ENCODE results near the gene SF3B1. TPM values are rescaled to one million over a fixed set of nuclear protein-coding genes. Genes with fewer than 3 reads are reported as not detected.
"Not testable (repeated sequence)": the region's sequence is repeated elsewhere in the genome, so short reads cannot be mapped to it uniquely, and the experiment has no call there.

The SF3B1 gene
- total RNA-seq, 1 donor from 2014 or later = 787 TPM

GRCh38 chr2:197348721-197349360, 86.0 kb downstream of the SF3B1 start:
- no peaks in the 10 kb centered on the region for H3K4me1 ChIP-seq
- H3K4me3 ChIP-seq = no peak overlapping the region
- H3K27ac ChIP-seq = no peak overlapping the region
- Mint-ChIP-seq H3K36me3 (no peaks in the 10 kb centered on the region), H3K27me3 (ENCODE audit: insufficient read depth, low read depth) (peaks cover 12% of the 10 kb centered on the region), H3K4me3 (no peak overlapping the region), H3K9me3 (no peaks in the 10 kb centered on the region), H3K27ac (no peak overlapping the region), H3K4me1 (no peaks in the 10 kb centered on the region)
- no peaks in the 10 kb centered on the region for H3K79me2 ChIP-seq (ENCODE audit: low read depth)
- TF ChIP-seq EZH2phosphoT487 (IDR thresholded peaks at IDR 0.05) (no peak), CTCF (IDR thresholded peaks at IDR 0.05) (no peak), EZH2 (IDR thresholded peaks at IDR 0.05) (no peak)
- H3K36me3 ChIP-seq = no peaks in the 10 kb centered on the region
- H3K27me3 ChIP-seq = no peaks in the 10 kb centered on the region
- no peak overlapping the region for H3K9ac ChIP-seq
- no peaks in the 10 kb centered on the region for H3K9me3 ChIP-seq (ENCODE audit: low read depth)
- no peak overlapping the region for H2AFZ ChIP-seq (replicated peaks)
- no peaks in the 10 kb centered on the region for H3F3A ChIP-seq (ENCODE audit: low read depth)
- DNase-seq (ENCODE audit: low spot score) = no peak
- no peaks in the 10 kb centered on the region for H4K20me1 ChIP-seq (ENCODE audit: low read depth)
- H3K4me2 ChIP-seq = no peak overlapping the region

GRCh38 chr2:197345846-197346370, 88.9 kb downstream of the SF3B1 start:
- Histone ChIP-seq H3K27me3 (no peaks in the 10 kb centered on the region), H3F3A (ENCODE audit: low read depth) (no peaks in the 10 kb centered on the region), H4K20me1 (ENCODE audit: low read depth) (no peaks in the 10 kb centered on the region), H3K36me3 (no peaks in the 10 kb centered on the region), H3K4me2 (no peak overlapping the region), H3K9ac (no peak overlapping the region), H3K79me2 (ENCODE audit: low read depth) (no peaks in the 10 kb centered on the region), H3K27ac (no peak overlapping the region), H3K4me3 (no peak overlapping the region), H2AFZ (replicated peaks) (peak overlapping the region; percentile 72), H3K9me3 (ENCODE audit: low read depth) (no peaks in the 10 kb centered on the region), H3K4me1 (no peaks in the 10 kb centered on the region)
- peaks cover 8% of the 10 kb centered on the region for H3K27me3 Mint-ChIP-seq (ENCODE audit: insufficient read depth, low read depth)
- H3K27ac Mint-ChIP-seq = peak overlapping the region; percentile 1
- TF ChIP-seq EZH2 (IDR thresholded peaks at IDR 0.05) (no peak), EZH2phosphoT487 (IDR thresholded peaks at IDR 0.05) (no peak), CTCF (IDR thresholded peaks at IDR 0.05) (no peak)
- H3K36me3 Mint-ChIP-seq = no peaks in the 10 kb centered on the region
- H3K4me3 Mint-ChIP-seq = no peak overlapping the region
- H3K4me1 Mint-ChIP-seq = no peaks in the 10 kb centered on the region
- DNase-seq (ENCODE audit: low spot score) = no peak
- H3K9me3 Mint-ChIP-seq = no peaks in the 10 kb centered on the region

GRCh38 chr2:197343968-197344367, 90.9 kb downstream of the SF3B1 start:
- not testable (repeated sequence) for H3K4me3 Mint-ChIP-seq; H3K9me3 Mint-ChIP-seq; H3K4me2 ChIP-seq; H4K20me1 ChIP-seq (ENCODE audit: low read depth); H3K36me3 ChIP-seq; H3K27me3 Mint-ChIP-seq (ENCODE audit: insufficient read depth, low read depth); H3K27ac ChIP-seq; H3K27me3 ChIP-seq; H3K9ac ChIP-seq; H3K4me3 ChIP-seq; H3F3A ChIP-seq (ENCODE audit: low read depth); H3K27ac Mint-ChIP-seq; H3K4me1 Mint-ChIP-seq; H3K9me3 ChIP-seq (ENCODE audit: low read depth); DNase-seq (ENCODE audit: low spot score); H3K36me3 Mint-ChIP-seq; H3K4me1 ChIP-seq; H3K79me2 ChIP-seq (ENCODE audit: low read depth)
- peak overlapping the region; percentile 69 for H2AFZ ChIP-seq (replicated peaks)

GRCh38 chr2:197340591-197340990, 94.2 kb downstream of the SF3B1 start:
- Histone ChIP-seq H3K9me3 (ENCODE audit: low read depth) (no peaks in the 10 kb centered on the region), H3K4me2 (no peak overlapping the region), H3F3A (ENCODE audit: low read depth) (no peaks in the 10 kb centered on the region), H3K27ac (no peak overlapping the region), H2AFZ (replicated peaks) (no peak overlapping the region), H3K4me1 (no peaks in the 10 kb centered on the region), H4K20me1 (ENCODE audit: low read depth) (no peaks in the 10 kb centered on the region), H3K27me3 (no peaks in the 10 kb centered on the region), H3K9ac (no peak overlapping the region), H3K79me2 (ENCODE audit: low read depth) (no peaks in the 10 kb centered on the region), H3K4me3 (no peak overlapping the region), H3K36me3 (no peaks in the 10 kb centered on the region)
- no peaks in the 10 kb centered on the region for H3K9me3 Mint-ChIP-seq
- TF ChIP-seq CTCF (IDR thresholded peaks at IDR 0.05) = no peak
- no peak for TF ChIP-seq EZH2phosphoT487 (IDR thresholded peaks at IDR 0.05)
- TF ChIP-seq EZH2 (IDR thresholded peaks at IDR 0.05) = no peak
- H3K4me3 Mint-ChIP-seq = no peak overlapping the region
- no peaks in the 10 kb centered on the region for H3K36me3 Mint-ChIP-seq
- H3K27ac Mint-ChIP-seq = no peak overlapping the region
- H3K4me1 Mint-ChIP-seq = no peaks in the 10 kb centered on the region
- H3K27me3 Mint-ChIP-seq (ENCODE audit: insufficient read depth, low read depth) = no peaks in the 10 kb centered on the region
- no peak for DNase-seq (ENCODE audit: low spot score)

Measured in neural progenitor cell (in vitro differentiated cells).